HTERT RPE-1 (cell line): ENCODE results near the gene THEM4.
"Not testable (repeated sequence)": the region's sequence is repeated elsewhere in the genome, so short reads cannot be mapped to it uniquely, and the experiment has no call there.

Source experiments
- in situ Hi-C: fragments of 300-500 bp; cut with MboI; formaldehyde crosslinking; loops from 4 replicates; pipeline ENCODE4 v1.14.3; 2020; ENCODE audit warnings: low sequenced_read_pairs

THEM4 gene

GRCh38 chr1:151897991-151898431, 11.3 kb downstream of the THEM4 start:
- in situ Hi-C loops = loop anchor here (25.0 kb wide), 1 partner anchor 89 kb away; the partner anchor contains the start of gene S100A10

DNA sequence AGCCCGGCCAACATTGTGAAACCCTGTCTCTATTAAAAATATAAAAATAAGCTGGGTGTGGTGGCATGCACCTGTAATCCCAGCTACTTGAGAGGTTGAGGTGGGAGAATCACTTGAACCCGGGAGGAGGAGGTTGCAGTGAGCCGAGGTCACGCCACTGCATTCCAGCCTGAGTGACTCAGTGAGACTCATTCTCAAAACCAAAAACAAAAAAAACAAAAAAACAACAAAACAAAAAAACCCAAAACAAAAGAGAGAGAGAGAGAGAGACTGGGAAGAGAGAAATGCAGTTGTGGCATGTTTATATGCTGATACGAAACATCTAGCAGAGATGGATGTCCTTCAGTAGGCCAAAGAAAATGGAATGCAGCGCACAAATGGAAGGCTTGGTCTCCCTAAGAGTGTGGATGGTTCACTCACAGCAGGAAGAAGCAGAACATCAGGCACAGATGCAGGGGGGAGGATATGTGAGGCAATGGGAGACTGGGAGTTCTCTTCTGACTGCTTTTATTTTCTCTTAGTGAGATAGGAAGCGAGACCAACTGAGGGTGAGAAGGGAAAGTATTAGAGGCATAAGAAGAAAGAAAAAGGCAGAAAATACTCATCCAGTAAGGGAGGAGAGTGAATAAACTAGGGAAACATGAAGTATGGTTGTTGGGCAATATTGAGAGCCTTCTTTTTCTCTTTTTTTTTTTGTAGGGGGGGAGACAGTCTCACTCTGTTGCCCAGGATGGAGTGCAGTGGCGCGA, 16.0 kb downstream of the THEM4 start:
- in situ Hi-C loops = loop anchor here (25.0 kb wide), 1 partner anchor 94 kb away; the partner anchor contains the start of gene S100A10

DNA sequence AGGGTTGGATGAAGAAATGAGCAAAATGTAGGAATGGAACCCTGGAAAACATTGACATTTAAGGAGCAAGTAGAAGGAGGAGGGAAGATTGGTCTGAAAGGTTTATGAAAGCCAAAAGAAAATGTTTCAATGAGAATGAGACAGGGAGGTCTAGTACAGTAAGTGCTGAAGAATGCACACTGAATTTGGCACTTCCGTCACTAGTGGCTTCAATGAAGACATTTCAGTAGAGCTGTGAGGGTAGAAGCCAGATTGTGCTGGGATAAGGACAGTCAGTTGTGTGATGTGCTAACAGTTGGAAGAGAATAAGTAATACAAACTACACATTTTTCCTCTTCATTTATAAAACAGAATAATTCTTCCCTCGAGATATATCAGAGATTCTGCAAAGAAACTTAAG, 17.1 kb downstream of the THEM4 start:
- in situ Hi-C loops = loop anchor here (25.0 kb wide), 1 partner anchor 95 kb away; the partner anchor contains the start of gene S100A10

- in situ Hi-C loops = loop anchor here (25.0 kb wide), 1 partner anchor 96 kb away; the partner anchor contains the start of gene S100A10
These were observed 17.8 kb downstream of the THEM4 start for GRCh38 chr1:151891512-151891911.

GRCh38 chr1:151888972-151889570, 20.2 kb downstream of the THEM4 start:
- in situ Hi-C loops = loop anchor here (25.0 kb wide), 1 partner anchor 98 kb away; the partner anchor contains the start of gene S100A10

- in situ Hi-C loops = loop anchor here (25.0 kb wide), 1 partner anchor 100 kb away; the partner anchor contains the start of gene S100A10
These were observed 22.3 kb downstream of the THEM4 start for GRCh38 chr1:151887028-151887427.

- in situ Hi-C loops = loop anchor here (25.0 kb wide), 1 partner anchor 102 kb away; the partner anchor contains the start of gene S100A10
These were observed 23.8 kb downstream of the THEM4 start for GRCh38 chr1:151885479-151885878.

GRCh38 chr1:151884879-151885278, 24.4 kb downstream of the THEM4 start:
- in situ Hi-C loops = loop anchor here (25.0 kb wide), 1 partner anchor 102 kb away; the partner anchor contains the start of gene S100A10

DNA sequence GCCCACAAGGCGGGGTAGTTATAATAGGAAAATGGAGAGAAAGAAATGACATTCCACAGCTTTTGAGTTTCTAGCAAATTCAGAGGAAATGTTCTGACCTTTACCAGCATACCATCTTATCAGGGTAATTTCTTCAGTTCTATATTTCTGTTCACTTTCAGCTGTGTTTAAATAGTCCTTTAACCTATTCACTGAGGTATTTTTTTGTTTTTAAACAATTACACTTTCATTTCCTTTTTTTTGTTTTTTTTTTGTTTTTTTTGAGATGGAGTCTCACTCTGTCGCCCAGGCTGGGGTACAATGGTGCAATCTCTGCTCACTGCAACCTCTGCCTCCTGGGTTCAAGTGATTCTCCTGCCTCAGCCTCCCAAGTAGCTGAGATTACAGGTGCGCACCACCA, 24.9 kb downstream of the THEM4 start:
- in situ Hi-C loops = loop anchor here (25.0 kb wide), 1 partner anchor 103 kb away; the partner anchor contains the start of gene S100A10

DNA sequence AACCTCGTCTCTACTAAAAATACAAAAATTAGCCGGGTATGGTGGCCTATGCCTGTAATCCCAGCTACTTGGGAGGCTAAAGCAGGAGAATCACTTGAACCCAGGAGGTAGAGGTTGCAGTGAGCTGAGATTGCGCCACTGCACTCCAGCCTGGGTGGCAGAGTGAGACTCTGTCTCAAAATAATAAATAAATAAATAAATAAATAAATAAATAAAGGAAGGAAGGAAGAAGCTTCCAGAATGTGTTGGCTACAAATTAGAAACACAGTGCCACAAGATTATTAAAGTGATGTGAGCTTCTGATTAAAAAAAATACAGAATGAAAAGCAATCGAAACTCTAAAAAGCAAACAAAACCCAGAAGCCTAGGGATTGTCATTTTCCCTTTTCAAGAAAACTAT, 25.4 kb downstream of the THEM4 start:
- in situ Hi-C loops = loop anchor here (25.0 kb wide), 1 partner anchor 103 kb away; the partner anchor contains the start of gene S100A10

- in situ Hi-C loops = loop anchor here (25.0 kb wide), 1 partner anchor 104 kb away; the partner anchor contains the start of gene S100A10
These were observed 26.4 kb downstream of the THEM4 start for GRCh38 chr1:151882918-151883317.

GRCh38 chr1:151882466-151882865, 26.8 kb downstream of the THEM4 start:
- in situ Hi-C loops = loop anchor here (25.0 kb wide), 1 partner anchor 105 kb away; the partner anchor contains the start of gene S100A10

DNA sequence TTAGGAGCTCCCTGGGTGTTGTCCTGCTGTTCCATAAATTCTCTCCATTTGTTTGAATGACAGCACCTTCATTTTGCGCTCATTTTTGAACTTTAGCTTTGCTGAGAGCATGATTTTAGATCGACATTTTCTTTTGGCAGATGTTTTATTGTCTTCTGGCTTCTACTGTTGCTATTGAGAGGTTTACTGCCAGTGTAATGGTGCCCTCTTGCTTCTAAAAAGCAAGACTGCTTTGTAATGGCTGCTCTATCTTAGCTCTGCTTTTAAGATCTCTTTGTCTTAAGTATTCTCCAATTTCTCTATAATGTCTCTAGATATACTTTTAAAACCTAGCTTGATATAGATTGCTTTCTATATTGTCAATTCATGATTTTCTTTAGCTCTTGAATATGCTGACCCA, 27.8 kb downstream of the THEM4 start:
- in situ Hi-C loops = loop anchor here (25.0 kb wide), 1 partner anchor 106 kb away; the partner anchor contains the start of gene S100A10

GRCh38 chr1:151875419-151876097, 33.8 kb downstream of the THEM4 start:
- in situ Hi-C loops = loop anchor here (25.0 kb wide), 1 partner anchor 112 kb away; the partner anchor contains the start of gene S100A10

DNA sequence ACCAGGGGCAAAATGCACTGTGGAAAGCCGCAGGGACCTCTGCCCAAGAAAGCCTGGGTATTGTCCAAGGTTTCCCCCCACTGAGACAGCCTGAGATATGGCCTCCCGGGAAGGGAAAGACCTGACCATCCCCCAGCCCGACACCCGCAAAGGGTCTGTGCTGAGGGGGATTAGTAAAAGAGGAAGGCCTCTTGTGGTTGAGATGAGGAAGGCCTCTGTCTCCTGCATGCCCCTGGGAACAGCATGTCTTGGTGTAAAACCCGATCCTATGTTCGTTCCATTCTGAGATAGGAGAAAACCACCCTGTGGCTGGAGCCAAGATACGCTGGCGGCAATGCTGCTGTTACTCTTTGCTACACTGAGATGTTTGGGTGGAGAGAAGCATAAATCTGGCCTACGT, 36.5 kb downstream of the THEM4 start:
- in situ Hi-C loops = not testable (repeated sequence)

GRCh38 chr1:151871284-151872030, 37.9 kb downstream of the THEM4 start:
- in situ Hi-C loops = no loop called here

- in situ Hi-C loops = no loop called here
These were observed 40.8 kb downstream of the THEM4 start for GRCh38 chr1:151868486-151868885.

DNA sequence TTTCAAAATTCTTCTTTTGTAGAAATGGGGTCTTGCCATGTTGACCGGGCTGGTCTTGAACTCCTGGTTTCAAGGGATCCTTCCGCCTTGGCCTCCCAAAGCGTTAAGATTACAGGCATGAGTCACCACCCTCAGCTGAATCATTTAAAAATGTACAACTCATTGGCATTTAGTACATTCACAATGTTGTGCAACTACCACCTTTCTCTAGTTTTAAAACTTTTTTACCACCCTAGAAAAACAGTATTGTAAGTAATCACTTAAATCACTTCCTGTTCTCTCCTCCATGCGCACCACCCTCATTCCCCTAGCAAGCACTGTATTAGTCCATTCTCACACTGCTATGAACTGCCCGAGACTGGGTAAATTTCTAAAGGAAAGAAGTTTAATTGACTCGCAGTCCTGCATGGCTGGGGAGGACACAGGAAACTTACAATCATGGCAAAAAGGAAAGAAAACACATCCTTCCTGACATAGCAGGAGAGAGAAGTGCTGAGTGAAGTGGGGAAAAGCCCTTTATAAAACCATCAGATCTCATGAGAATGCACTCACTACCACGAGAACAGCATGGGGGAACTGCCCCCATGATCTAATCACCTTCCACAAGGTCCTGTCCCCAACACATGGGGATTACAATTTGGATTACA, 41.4 kb downstream of the THEM4 start:
- in situ Hi-C loops = no loop called here

DNA sequence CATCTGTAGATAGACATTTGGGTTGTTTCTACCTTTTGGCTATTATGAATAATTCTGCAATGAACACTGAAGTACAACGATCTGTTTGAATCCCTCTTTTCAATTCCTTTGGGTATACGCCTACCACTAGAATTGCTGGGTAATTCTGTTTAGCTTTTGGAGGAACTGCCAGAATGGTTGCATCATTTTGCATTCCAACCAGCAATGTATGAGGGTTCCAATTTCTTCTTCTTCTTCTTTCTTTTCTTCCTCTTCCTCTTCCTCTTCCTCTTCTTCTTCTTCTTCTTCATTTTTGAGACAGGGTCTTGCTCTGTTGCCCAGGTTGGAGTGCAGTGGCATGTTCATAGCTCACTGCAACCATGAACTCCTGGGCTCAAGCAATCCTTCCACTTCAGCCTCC, 42.0 kb downstream of the THEM4 start:
- in situ Hi-C loops = no loop called here
